WTC11 (cell line): ENCODE data around the gene PCDHGA8. TPM values are rescaled to one million over a fixed set of nuclear protein-coding genes. Genes with fewer than 3 reads are reported as not detected.

Source experiments
- ATAC-seq: fragments of 200-7000 bp; cut with Tn5 transposase; 2 replicates; pipeline ENCODE4 v1.10.0; 2021; ENCODE audit warnings: mild to moderate bottlenecking, moderate library complexity
- CTCF ChIA-PET: fragments of 300-600 bp; sonication (Branson Sonifier 250); formaldehyde crosslinking; loops from one replicate; lab custom pipeline; 2021; ENCODE audit warnings: antibody characterized with exemption; lab: Charles Lee
- POLR2A ChIA-PET: fragments of 350-600 bp; sonication (Branson Sonifier 250); formaldehyde crosslinking; loops from one replicate; lab custom pipeline; 2021; ENCODE audit warnings: antibody characterized with exemption; lab: Charles Lee
- DNase-seq: peaks from one replicate; pipeline ENCODE4 v3.0.0; 2021; ENCODE audit warnings: low spot score
- H3K27ac Mint-ChIP-seq: 2 replicates; pipeline ENCODE4 v1.8.0; 2021; ENCODE audit warnings: mixed read lengths
- H3K27me3 Mint-ChIP-seq: 2 replicates; pipeline ENCODE4 v1.8.0; 2021; ENCODE audit warnings: low read depth, mild to moderate bottlenecking, moderate library complexity, mixed read lengths
- H3K36me3 Mint-ChIP-seq: 2 replicates; pipeline ENCODE4 v1.8.0; 2021; ENCODE audit warnings: mixed read lengths
- H3K4me1 Mint-ChIP-seq: 2 replicates; pipeline ENCODE4 v1.8.0; 2022; ENCODE audit warnings: mixed read lengths
- H3K4me3 Mint-ChIP-seq: 2 replicates; pipeline ENCODE4 v1.8.0; 2021; ENCODE audit warnings: mild to moderate bottlenecking, moderate library complexity, mixed read lengths
- H3K9me3 Mint-ChIP-seq: 2 replicates; pipeline ENCODE4 v1.8.0; 2021; ENCODE audit warnings: mixed read lengths
- FOXK1 ChIP-seq: sonication (generic); formaldehyde crosslinking; IDR thresholded peaks from 2 replicates; pipeline ENCODE4 v1.8.0; 2022; ENCODE audit warnings: mild to moderate bottlenecking, moderate library complexity, missing genetic modification reagents
- GABPB1 ChIP-seq: sonication (generic); formaldehyde crosslinking; IDR thresholded peaks from 2 replicates; pipeline ENCODE4 v1.8.1; 2023; ENCODE audit warnings: mild to moderate bottlenecking, missing genetic modification reagents
- KAT7 ChIP-seq: sonication (generic); formaldehyde crosslinking; IDR thresholded peaks from 2 replicates; pipeline ENCODE4 v1.8.1; 2023; ENCODE audit warnings: missing genetic modification reagents, mild to moderate bottlenecking, borderline replicate concordance
- NFATC4 ChIP-seq: fragments of 250-450 bp; sonication (Bioruptor Pico); IDR thresholded peaks from 2 replicates; pipeline ENCODE4 v1.9.0; 2021; ENCODE audit warnings: mild to moderate bottlenecking
- SMAD3 ChIP-seq: sonication (generic); formaldehyde crosslinking; IDR thresholded peaks from 2 replicates; pipeline ENCODE4 v1.8.0; 2022; ENCODE audit warnings: missing genetic modification reagents, mild to moderate bottlenecking, borderline replicate concordance
- SMAD4 ChIP-seq: sonication (generic); formaldehyde crosslinking; IDR thresholded peaks from 2 replicates; pipeline ENCODE4 v1.8.0; 2022; ENCODE audit warnings: mild to moderate bottlenecking, missing genetic modification reagents
- TEAD1 ChIP-seq: sonication (generic); formaldehyde crosslinking; IDR thresholded peaks from 2 replicates; pipeline ENCODE4 v1.8.0; 2022; ENCODE audit warnings: mild to moderate bottlenecking, missing genetic modification reagents
- TEAD4 ChIP-seq: sonication (generic); formaldehyde crosslinking; IDR thresholded peaks from 2 replicates; pipeline ENCODE4 v1.8.0; 2022; ENCODE audit warnings: mild to moderate bottlenecking, missing genetic modification reagents
- ZNF423 ChIP-seq: fragments of 250-450 bp; sonication (Bioruptor Pico); IDR thresholded peaks from 2 replicates; pipeline ENCODE4 v2.1.2; 2022; ENCODE audit warnings: mild to moderate bottlenecking, moderate library complexity
- total RNA-seq: library from RNA; stranded (reverse); gene quantifications from 3 replicates; pipeline ENCODE4 v1.2.3, GENCODE V29; 2021
- TF ChIP-seq, protein P1 (sequence below): sonication (generic); formaldehyde crosslinking; IDR thresholded peaks from 2 replicates; pipeline ENCODE4 v1.8.0; 2022; ENCODE audit warnings: missing genetic modification reagents
- TF ChIP-seq, protein P2 (sequence below): sonication (generic); formaldehyde crosslinking; IDR thresholded peaks from 2 replicates; pipeline ENCODE4 v1.8.0; 2022; ENCODE audit warnings: mild to moderate bottlenecking, missing genetic modification reagents
- TF ChIP-seq, protein P3 (sequence below): fragments of 250-450 bp; sonication (Bioruptor Pico); IDR thresholded peaks from 2 replicates; pipeline ENCODE4 v2.1.2; 2022; ENCODE audit warnings: mild to moderate bottlenecking, moderate library complexity
- TF ChIP-seq, protein P4 (sequence below): sonication (generic); formaldehyde crosslinking; IDR thresholded peaks from 2 replicates; pipeline ENCODE4 v1.8.1; 2023; ENCODE audit warnings: mild to moderate bottlenecking, missing genetic modification reagents, moderate library complexity

Gene PCDHGA8
- total RNA-seq, 1 experiment from 2014 or later, result 2.1 TPM

DNA sequence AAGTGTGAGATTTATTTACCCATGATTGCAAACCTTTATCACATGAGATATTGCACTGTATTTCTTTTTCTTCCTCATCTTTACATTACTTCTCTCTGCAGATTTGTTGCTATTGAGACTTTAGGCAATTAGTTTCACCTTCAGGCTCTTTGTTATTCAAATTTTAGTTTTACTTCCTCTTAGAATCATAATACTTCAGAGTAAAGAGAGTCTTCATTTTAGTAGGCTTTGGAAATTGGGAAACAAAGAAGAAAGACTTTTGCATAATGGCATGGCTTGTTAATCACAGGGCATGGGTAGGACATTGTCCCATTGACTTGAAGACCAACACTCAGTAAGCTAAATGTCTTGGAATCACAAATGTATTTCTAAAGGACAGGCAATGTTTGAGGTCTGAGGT, 29.7 kb upstream of the PCDHGA8 start:
- peaks cover 27% of the 10 kb centered on the region for H3K4me1 Mint-ChIP-seq
- H3K4me3 Mint-ChIP-seq, result peak overlapping the region; percentile 2; the same call in 1 of the 2 replicates
- H3K36me3 Mint-ChIP-seq, result peaks cover 65% of the 10 kb centered on the region
- H3K27ac Mint-ChIP-seq, result no peak overlapping the region
- DNase-seq (no peak), ATAC-seq (no peak)
- TF ChIP-seq KAT7 (CRISPR knock-in tag), result no peak
- TF ChIP-seq, protein P1, sequence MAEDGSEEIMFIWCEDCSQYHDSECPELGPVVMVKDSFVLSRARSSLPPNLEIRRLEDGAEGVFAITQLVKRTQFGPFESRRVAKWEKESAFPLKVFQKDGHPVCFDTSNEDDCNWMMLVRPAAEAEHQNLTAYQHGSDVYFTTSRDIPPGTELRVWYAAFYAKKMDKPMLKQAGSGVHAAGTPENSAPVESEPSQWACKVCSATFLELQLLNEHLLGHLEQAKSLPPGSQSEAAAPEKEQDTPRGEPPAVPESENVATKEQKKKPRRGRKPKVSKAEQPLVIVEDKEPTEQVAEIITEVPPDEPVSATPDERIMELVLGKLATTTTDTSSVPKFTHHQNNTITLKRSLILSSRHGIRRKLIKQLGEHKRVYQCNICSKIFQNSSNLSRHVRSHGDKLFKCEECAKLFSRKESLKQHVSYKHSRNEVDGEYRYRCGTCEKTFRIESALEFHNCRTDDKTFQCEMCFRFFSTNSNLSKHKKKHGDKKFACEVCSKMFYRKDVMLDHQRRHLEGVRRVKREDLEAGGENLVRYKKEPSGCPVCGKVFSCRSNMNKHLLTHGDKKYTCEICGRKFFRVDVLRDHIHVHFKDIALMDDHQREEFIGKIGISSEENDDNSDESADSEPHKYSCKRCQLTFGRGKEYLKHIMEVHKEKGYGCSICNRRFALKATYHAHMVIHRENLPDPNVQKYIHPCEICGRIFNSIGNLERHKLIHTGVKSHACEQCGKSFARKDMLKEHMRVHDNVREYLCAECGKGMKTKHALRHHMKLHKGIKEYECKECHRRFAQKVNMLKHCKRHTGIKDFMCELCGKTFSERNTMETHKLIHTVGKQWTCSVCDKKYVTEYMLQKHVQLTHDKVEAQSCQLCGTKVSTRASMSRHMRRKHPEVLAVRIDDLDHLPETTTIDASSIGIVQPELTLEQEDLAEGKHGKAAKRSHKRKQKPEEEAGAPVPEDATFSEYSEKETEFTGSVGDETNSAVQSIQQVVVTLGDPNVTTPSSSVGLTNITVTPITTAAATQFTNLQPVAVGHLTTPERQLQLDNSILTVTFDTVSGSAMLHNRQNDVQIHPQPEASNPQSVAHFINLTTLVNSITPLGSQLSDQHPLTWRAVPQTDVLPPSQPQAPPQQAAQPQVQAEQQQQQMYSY, result no peak
- ChIA-PET POLR2A (no interaction called here), CTCF (interaction anchor here (0.8 to 1.3 kb wide), 5 partner anchors 25 to 201 kb away, joined by 3 to 5 read pairs (median 3); partner anchors contain the start of genes PCDHB14, PCDHB15 and PCDHGB4)
- H3K27me3 Mint-ChIP-seq, result peaks cover 21% of the 10 kb centered on the region
- H3K9me3 Mint-ChIP-seq, result peaks cover 60% of the 10 kb centered on the region

DNA sequence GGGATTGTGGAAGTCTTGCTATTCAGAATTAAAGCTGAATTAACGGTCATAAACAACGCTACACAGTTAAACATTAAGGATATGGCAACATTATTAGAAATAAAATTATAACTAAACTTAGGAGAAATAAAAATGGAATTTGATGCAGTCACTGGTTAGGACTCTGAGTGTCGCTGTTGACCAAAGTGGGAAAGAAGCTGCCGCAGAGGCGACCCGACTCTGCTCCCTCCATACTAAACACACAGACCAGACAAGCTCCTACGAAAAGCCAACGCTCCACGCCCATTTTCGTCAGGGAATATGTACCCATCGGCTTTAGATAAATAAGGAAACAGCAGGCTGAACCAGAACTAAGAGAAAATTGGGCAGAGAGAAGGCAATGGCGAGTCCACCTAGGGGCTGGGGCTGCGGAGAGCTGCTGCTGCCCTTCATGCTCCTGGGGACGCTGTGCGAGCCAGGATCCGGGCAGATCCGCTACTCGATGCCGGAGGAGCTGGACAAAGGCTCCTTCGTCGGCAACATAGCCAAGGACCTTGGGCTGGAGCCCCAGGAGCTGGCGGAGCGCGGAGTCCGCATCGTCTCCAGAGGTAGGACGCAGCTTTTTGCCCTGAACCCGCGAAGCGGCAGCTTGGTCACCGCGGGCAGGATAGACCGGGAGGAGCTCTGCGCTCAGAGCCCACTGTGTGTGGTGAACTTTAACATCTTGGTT, 28.3 kb upstream of the PCDHGA8 start, which contains the start of gene PCDHGA5:
Gene PCDHGA5 (plus strand): TSS at position 211 of the 709 bp plus-strand sequence. CDS start 169 bp downstream, at position 380.
- ChIA-PET CTCF (interaction anchor here (0.5 to 2.1 kb wide), 17 partner anchors 10 to 203 kb away, joined by 3 to 11 read pairs (median 4); partner anchors contain the start of genes PCDHB10, PCDHB11, PCDHB14 and PCDHB15), POLR2A (no interaction called here)
- peaks cover 21% of the 10 kb centered on the region for H3K27me3 Mint-ChIP-seq
- H3K4me1 Mint-ChIP-seq, result peaks cover 27% of the 10 kb centered on the region
- H3K4me3 Mint-ChIP-seq, result peak within 1 kb of the TSS; percentile 2; the same call in 1 of the 2 replicates
- peaks cover 65% of the 10 kb centered on the region for H3K36me3 Mint-ChIP-seq
- ATAC-seq (no peak), DNase-seq (no peak)
- H3K27ac Mint-ChIP-seq, result no peak within 1 kb of the TSS
- TF ChIP-seq NFATC4 (CRISPR knock-in tag) (no peak), TEAD4 (CRISPR knock-in tag) (no peak), SMAD3 (CRISPR knock-in tag) (no peak), FOXK1 (CRISPR knock-in tag) (no peak)
- TF ChIP-seq, all 79 proteins: peak for 0
- H3K9me3 Mint-ChIP-seq, result peaks cover 60% of the 10 kb centered on the region

DNA sequence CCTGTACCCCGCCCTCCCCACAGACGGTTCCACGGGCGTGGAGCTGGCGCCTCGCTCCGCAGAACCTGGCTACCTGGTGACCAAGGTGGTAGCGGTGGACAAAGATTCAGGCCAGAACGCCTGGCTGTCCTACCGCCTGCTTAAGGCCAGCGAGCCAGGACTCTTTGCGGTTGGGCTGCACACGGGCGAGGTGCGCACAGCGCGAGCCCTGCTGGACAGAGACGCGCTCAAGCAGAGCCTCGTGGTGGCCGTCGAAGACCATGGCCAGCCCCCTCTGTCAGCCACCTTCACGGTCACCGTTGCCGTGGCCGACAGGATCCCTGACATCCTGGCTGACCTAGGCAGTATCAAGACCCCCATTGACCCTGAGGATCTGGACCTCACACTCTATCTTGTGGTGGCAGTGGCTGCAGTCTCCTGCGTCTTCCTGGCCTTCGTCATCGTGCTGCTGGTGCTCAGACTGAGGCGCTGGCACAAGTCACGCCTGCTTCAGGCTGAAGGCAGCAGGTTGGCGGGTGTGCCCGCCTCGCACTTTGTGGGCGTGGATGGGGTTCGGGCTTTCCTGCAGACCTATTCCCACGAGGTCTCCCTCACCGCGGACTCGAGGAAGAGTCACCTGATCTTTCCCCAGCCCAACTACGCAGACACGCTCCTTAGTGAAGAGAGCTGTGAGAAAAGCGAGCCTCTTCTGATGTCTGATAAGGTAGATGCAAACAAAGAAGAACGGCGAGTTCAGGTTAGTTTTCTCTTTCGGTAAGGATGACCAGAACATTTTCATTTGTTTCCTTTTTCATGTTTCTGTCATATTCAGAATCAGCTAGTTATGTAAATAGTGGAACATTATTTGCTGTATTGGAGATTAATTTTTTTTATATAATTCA, 26.2 kb upstream of the PCDHGA8 start:
- ChIA-PET CTCF (no interaction called here), POLR2A (no interaction called here)
- no peak for DNase-seq
- peaks cover 24% of the 10 kb centered on the region for H3K4me1 Mint-ChIP-seq
- H3K27ac Mint-ChIP-seq, result no peak overlapping the region
- H3K9me3 Mint-ChIP-seq, result peaks cover 57% of the 10 kb centered on the region
- peak; percentile 30; the same call in 1 of the 2 replicates for TF ChIP-seq SMAD4 (CRISPR knock-in tag)
- TF ChIP-seq ZNF423 (CRISPR knock-in tag), result no peak
- no peak for TF ChIP-seq TEAD1 (CRISPR knock-in tag)
- no peak for ATAC-seq
- H3K36me3 Mint-ChIP-seq, result peaks cover 63% of the 10 kb centered on the region
- H3K4me3 Mint-ChIP-seq, result no peak overlapping the region
- H3K27me3 Mint-ChIP-seq, result peaks cover 14% of the 10 kb centered on the region

DNA sequence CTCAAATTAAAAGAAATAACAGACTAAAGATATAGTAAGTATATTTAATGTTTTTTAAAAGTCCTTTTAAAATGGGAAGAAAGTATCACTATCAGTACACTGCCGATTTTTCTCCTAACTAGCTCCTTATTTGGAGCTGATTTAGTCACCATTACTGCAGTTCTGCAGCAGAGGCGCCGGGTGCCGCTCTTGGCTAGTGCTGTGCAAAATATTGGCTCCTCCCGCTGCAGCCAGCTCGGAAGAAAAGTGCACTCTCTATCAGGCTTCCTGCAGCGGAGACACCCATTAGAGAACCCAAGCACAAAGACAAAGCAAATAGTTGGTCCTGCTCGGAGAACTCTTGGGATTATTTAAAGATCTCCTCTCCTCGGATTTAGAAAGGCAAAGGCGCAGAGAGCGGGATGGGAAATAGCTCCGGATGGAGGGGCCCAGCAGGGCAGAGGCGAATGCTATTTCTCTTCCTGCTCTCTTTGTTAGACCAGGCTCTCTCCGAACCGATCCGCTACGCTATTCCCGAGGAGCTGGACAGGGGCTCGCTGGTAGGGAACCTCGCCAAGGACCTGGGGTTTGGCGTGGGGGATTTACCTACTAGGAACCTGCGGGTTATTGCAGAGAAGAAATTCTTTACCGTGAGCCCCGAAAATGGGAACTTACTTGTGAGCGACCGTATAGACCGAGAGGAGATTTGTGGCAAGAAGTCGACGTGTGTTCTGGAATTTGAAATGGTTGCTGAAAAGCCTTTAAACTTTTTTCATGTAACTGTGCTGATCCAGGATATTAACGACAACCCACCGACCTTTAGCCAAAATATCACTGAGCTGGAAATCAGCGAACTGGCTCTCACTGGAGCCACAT, 22.2 kb upstream of the PCDHGA8 start, which contains the start of gene PCDHGB3:
Gene PCDHGB3 (plus strand): TSS at position 249 of the 855 bp plus-strand sequence. CDS start 153 bp downstream, at position 402.
- Mint-ChIP-seq H3K27me3 (peaks cover 8% of the 10 kb centered on the region), H3K4me3 (peak within 1 kb of the TSS; percentile 61), H3K4me1 (peaks cover 5% of the 10 kb centered on the region), H3K27ac (peak within 1 kb of the TSS; percentile 91), H3K36me3 (peaks cover 61% of the 10 kb centered on the region), H3K9me3 (peaks cover 55% of the 10 kb centered on the region)
- peak; percentile 95 for ATAC-seq
- ChIA-PET CTCF (interaction anchor here (0.6 to 3.5 kb wide), 51 partner anchors 8 to 267 kb away, joined by 3 to 37 read pairs (median 6); partner anchors contain the start of genes DIAPH1, PCDHB10, PCDHB11 and PCDHB13), POLR2A (interaction anchor here (0.6 kb wide), 1 partner anchor 248 kb away, joined by 3 read pairs; the partner anchor contains the start of gene DIAPH1)
- peak; percentile 56 for DNase-seq
- TF ChIP-seq GABPB1 (CRISPR knock-in tag), result no peak
- TF ChIP-seq, protein P2, sequence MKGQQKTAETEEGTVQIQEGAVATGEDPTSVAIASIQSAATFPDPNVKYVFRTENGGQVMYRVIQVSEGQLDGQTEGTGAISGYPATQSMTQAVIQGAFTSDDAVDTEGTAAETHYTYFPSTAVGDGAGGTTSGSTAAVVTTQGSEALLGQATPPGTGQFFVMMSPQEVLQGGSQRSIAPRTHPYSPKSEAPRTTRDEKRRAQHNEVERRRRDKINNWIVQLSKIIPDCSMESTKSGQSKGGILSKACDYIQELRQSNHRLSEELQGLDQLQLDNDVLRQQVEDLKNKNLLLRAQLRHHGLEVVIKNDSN (CRISPR knock-in tag), result no peak
- TF ChIP-seq, protein P3, sequence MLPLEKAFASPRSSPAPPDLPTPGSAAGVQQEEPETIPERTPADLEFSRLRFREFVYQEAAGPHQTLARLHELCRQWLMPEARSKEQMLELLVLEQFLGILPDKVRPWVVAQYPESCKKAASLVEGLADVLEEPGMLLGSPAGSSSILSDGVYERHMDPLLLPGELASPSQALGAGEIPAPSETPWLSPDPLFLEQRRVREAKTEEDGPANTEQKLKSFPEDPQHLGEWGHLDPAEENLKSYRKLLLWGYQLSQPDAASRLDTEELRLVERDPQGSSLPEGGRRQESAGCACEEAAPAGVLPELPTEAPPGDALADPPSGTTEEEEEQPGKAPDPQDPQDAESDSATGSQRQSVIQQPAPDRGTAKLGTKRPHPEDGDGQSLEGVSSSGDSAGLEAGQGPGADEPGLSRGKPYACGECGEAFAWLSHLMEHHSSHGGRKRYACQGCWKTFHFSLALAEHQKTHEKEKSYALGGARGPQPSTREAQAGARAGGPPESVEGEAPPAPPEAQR (CRISPR knock-in tag), result no peak
- TF ChIP-seq, protein P4, sequence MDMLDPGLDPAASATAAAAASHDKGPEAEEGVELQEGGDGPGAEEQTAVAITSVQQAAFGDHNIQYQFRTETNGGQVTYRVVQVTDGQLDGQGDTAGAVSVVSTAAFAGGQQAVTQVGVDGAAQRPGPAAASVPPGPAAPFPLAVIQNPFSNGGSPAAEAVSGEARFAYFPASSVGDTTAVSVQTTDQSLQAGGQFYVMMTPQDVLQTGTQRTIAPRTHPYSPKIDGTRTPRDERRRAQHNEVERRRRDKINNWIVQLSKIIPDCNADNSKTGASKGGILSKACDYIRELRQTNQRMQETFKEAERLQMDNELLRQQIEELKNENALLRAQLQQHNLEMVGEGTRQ (CRISPR knock-in tag), result no peak
